22Rv1 (cell line): ENCODE results near the gene SLC2A4RG.

Experiments
- CTCF ChIP-seq: fragments of 450-650 bp; IDR thresholded peaks from 2 replicates; pipeline ENCODE4 v1.5.1; 2017; ENCODE audit warnings: mild to moderate bottlenecking
- ZFX ChIP-seq: fragments of 450-650 bp; IDR thresholded peaks from 2 replicates; pipeline ENCODE4 v1.6.1; 2017; ENCODE audit warnings: antibody characterized with exemption, borderline replicate concordance

GRCh38 chr20:63746751-63747315 lies 7.3 kb downstream of the SLC2A4RG start:
- TF ChIP-seq CTCF (no peak), ZFX (no peak)
